ENCODE data around the gene FUCA2. TPM values are rescaled to one million over a fixed set of nuclear protein-coding genes. Genes with fewer than 3 reads are reported as not detected.

The FUCA2 gene, protein sequence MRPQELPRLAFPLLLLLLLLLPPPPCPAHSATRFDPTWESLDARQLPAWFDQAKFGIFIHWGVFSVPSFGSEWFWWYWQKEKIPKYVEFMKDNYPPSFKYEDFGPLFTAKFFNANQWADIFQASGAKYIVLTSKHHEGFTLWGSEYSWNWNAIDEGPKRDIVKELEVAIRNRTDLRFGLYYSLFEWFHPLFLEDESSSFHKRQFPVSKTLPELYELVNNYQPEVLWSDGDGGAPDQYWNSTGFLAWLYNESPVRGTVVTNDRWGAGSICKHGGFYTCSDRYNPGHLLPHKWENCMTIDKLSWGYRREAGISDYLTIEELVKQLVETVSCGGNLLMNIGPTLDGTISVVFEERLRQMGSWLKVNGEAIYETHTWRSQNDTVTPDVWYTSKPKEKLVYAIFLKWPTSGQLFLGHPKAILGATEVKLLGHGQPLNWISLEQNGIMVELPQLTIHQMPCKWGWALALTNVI
- total RNA-seq = 64.7 and 71.0 TPM in 2 replicates

GRCh38 chr6:143510991-143511891 lies at the start of gene FUCA2:
FUCA2 (minus strand) TSS chr6:143511720; CDS start chr6:143511634, 86 bp downstream.
- Histone ChIP-seq H3K27me3 (ENCODE audit: control insufficient read depth, insufficient read depth, low read length) (no peaks in the 10 kb centered on the region), H3K4me3 (ENCODE audit: low read depth, low read length) (peak within 1 kb of the TSS; percentile 62), H3K36me3 (ENCODE audit: control insufficient read depth, insufficient read depth, low read length) (no peaks in the 10 kb centered on the region)
- DNase-seq (ENCODE audit: low read depth) = peak; percentile 51
- TF ChIP-seq, protein P1, sequence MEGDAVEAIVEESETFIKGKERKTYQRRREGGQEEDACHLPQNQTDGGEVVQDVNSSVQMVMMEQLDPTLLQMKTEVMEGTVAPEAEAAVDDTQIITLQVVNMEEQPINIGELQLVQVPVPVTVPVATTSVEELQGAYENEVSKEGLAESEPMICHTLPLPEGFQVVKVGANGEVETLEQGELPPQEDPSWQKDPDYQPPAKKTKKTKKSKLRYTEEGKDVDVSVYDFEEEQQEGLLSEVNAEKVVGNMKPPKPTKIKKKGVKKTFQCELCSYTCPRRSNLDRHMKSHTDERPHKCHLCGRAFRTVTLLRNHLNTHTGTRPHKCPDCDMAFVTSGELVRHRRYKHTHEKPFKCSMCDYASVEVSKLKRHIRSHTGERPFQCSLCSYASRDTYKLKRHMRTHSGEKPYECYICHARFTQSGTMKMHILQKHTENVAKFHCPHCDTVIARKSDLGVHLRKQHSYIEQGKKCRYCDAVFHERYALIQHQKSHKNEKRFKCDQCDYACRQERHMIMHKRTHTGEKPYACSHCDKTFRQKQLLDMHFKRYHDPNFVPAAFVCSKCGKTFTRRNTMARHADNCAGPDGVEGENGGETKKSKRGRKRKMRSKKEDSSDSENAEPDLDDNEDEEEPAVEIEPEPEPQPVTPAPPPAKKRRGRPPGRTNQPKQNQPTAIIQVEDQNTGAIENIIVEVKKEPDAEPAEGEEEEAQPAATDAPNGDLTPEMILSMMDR (IDR thresholded peaks at IDR 0.05; ENCODE audit: insufficient read depth, low read length, poor library complexity, severe bottlenecking) = no peak

DNA sequence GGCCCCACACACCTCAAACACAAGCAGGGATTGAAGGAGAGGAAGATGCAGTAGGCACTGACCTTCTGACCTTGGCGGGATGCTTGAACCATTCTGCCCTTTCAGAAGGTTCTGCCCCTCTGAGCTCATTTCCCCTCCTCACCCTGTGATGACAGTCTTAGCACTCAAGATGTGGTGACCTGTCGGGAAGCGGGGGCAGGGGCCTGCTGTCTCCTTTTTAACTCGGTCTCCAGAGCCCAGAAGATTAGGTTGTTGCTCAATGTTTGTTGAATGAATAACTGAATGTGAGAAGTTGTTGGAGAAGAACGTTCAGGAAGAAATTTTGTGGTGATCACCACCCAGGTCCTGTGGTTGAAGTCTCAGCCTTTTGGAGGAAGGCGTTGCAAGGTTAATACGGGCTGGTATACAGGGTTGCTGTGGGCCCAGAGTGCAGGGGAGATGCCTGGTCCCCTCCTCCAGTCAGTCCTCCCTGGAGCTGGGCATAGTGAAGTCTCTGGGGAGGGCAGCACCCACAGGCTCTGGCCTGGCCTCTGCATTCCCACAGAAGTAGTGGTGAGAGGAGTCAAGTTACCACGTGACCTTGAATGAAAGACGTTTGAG lies 49.7 kb upstream of the FUCA2 start:
- no peak for DNase-seq (ENCODE audit: low read depth)
- Histone ChIP-seq H3K36me3 (ENCODE audit: control insufficient read depth, insufficient read depth, low read length) (no peaks in the 10 kb centered on the region), H3K27me3 (ENCODE audit: control insufficient read depth, insufficient read depth, low read length) (no peaks in the 10 kb centered on the region), H3K4me3 (ENCODE audit: low read depth, low read length) (no peak overlapping the region)
- TF ChIP-seq, protein P1 (IDR thresholded peaks at IDR 0.05; ENCODE audit: insufficient read depth, low read length, poor library complexity, severe bottlenecking) = no peak

DNA sequence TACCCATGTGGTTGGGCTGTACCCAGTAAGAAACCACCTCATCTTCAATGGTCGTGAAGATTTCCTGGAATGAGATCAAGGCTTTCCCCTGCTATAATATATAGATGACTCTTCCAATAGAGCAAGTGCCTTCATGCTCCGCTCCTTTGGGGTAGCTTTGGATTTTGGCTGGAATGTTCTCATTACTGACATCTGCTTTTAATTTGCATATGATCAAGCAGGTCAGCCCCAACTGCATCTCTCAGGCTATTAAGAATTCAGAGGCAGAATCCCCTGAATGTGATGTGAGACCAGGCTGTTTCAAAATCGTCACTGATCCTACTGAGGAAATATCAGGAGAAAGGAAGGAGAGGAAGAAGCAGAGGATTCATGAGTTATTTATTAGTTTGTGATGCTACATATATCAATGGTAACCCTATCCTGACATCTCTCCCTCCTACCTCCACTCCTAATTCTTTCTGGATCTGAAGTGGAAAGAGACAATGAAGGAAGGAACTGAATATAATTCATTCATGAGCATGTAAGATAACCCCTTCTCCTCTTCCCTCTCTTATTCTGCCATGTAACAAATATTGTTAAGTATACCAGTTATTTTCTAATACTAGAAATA lies 47.6 kb upstream of the FUCA2 start:
- TF ChIP-seq, protein P1 (IDR thresholded peaks at IDR 0.05; ENCODE audit: insufficient read depth, low read length, poor library complexity, severe bottlenecking) = no peak

GRCh38 chr6:143556529-143556928 lies 45.0 kb upstream of the FUCA2 start:
- Histone ChIP-seq H3K4me3 (ENCODE audit: low read depth, low read length) (no peak overlapping the region), H3K27me3 (ENCODE audit: control insufficient read depth, insufficient read depth, low read length) (no peaks in the 10 kb centered on the region), H3K36me3 (ENCODE audit: control insufficient read depth, insufficient read depth, low read length) (no peaks in the 10 kb centered on the region)
- DNase-seq (ENCODE audit: low read depth) = peak; percentile 51
- TF ChIP-seq, protein P1 (IDR thresholded peaks at IDR 0.05; ENCODE audit: insufficient read depth, low read length, poor library complexity, severe bottlenecking) = no peak

More for the DNA sequence above, 47.6 kb upstream of the FUCA2 start:
- no peaks in the 10 kb centered on the region for H3K27me3 ChIP-seq (ENCODE audit: control insufficient read depth, insufficient read depth, low read length)
- no peaks in the 10 kb centered on the region for H3K36me3 ChIP-seq (ENCODE audit: control insufficient read depth, insufficient read depth, low read length)
- H3K4me3 ChIP-seq (ENCODE audit: low read depth, low read length) = no peak overlapping the region
- DNase-seq (ENCODE audit: low read depth) = no peak

DNA sequence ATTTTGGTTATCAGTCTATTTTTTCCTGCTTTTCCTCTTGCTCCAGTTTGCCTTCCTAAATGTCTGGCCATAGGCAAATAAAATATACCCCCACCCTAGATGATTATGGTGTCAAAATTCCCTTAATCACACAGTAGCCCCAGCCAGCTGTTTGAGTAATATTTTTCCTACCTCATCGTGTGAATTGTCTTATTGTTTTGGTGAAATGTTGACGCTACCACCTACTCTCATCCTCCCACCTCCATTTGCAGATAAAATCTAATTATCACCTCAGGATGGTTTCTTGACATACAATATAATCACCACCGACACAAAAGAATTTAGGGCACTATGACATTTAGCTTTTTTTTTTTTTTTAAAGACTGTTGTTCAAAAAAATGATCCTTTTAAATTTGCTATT lies 44.1 kb upstream of the FUCA2 start:
- no peak for DNase-seq (ENCODE audit: low read depth)
- H3K4me3 ChIP-seq (ENCODE audit: low read depth, low read length) = no peak overlapping the region
- H3K27me3 ChIP-seq (ENCODE audit: control insufficient read depth, insufficient read depth, low read length) = no peaks in the 10 kb centered on the region
- TF ChIP-seq, protein P1 (IDR thresholded peaks at IDR 0.05; ENCODE audit: insufficient read depth, low read length, poor library complexity, severe bottlenecking) = no peak
- no peaks in the 10 kb centered on the region for H3K36me3 ChIP-seq (ENCODE audit: control insufficient read depth, insufficient read depth, low read length)

Measured in kidney epithelial cell (primary cell).